Testis (tissue), 3 donors: ENCODE results near the gene SKA2. TPM values are rescaled to one million over a fixed set of nuclear protein-coding genes. Genes with fewer than 3 reads are reported as not detected.
"Not testable (repeated sequence)": the region's sequence is repeated elsewhere in the genome, so short reads cannot be mapped to it uniquely, and the experiment has no call there.

Experiments
- DNase-seq: peaks from one replicate; pipeline ENCODE4 v3.0.0-alpha.2; 2019
- H3K27ac ChIP-seq, 2 donors: fragments of 200-600 bp; sonication (generic); one replicate each; pipeline ENCODE4 v1.5.1; 2019
- H3K27me3 ChIP-seq: fragments of 200-600 bp; sonication (generic); one replicate; pipeline ENCODE4 v1.5.1; 2019
- H3K36me3 ChIP-seq: fragments of 200-600 bp; sonication (generic); one replicate; pipeline ENCODE4 v1.5.1; 2017; ENCODE audit warnings: low read depth; ENCODE audit errors: missing control alignments
- H3K4me1 ChIP-seq: fragments of 200-600 bp; sonication (generic); one replicate; pipeline ENCODE4 v1.5.1; 2019
- H3K4me3 ChIP-seq, 2 donors: fragments of 200-600 bp; sonication (generic); one replicate each; pipeline ENCODE4 v1.5.1; 2017 to 2019
- H3K9me3 ChIP-seq: fragments of 200-600 bp; sonication (generic); one replicate; pipeline ENCODE4 v1.5.1; 2017
- POLR2A ChIP-seq: fragments of 450-650 bp; IDR thresholded peaks from one replicate; pipeline ENCODE4 v1.6.1; 2017; ENCODE audit warnings: antibody characterized with exemption, mild to moderate bottlenecking, moderate library complexity
- WGBS, 2 donors: methylation state at CpG; one replicate each; pipeline ENCODE4 v1.1.5; 2018; 5-methylcytosine and 5-hydroxymethylcytosine counted together
- intact Hi-C: fragments of 100-400 bp; cut with DNase I; formaldehyde crosslinking; loops from one replicate; pipeline ENCODE4 v1.15.1; 2023; ENCODE audit warnings: low total_unique reads
- polyA plus RNA-seq: library from polyadenylated mRNA; stranded (reverse); fragments of 350-450 nt; fragmentation: Illumina TruSeq; extraction: RNeasy Lipid Tissue Mini Kit (QIAGEN cat#74804); gene quantifications from one replicate; pipeline ENCODE4 v1.2.3, GENCODE V29; 2014; ENCODE audit warnings: low read depth, low replicate concordance; ENCODE audit not compliant: insufficient read depth
- total RNA-seq, 2 donors: library from RNA; depleted of rRNA; stranded (reverse); fragments of >200 nt; gene quantifications; one replicate each; pipeline ENCODE4 v1.2.3, GENCODE V29; 2016
- TF ChIP-seq, protein P1 (sequence below), 3 experiments: fragments of 450-650 bp in 2 of 3; fragments of 200-600 bp in 1 of 3; sonication (generic) in 1 of 3; IDR thresholded peaks; one replicate each; pipeline ENCODE4 v1.5.1; 2016 to 2019; ENCODE audit warnings: antibody characterized with exemption in 3 of 3, mild to moderate bottlenecking in 2 of 3, moderate library complexity in 1 of 3

The SKA2 gene
- total and polyA plus RNA-seq, 3 donors from 2014 or later = 28.2 to 51.2 (median 46.6) TPM

DNA sequence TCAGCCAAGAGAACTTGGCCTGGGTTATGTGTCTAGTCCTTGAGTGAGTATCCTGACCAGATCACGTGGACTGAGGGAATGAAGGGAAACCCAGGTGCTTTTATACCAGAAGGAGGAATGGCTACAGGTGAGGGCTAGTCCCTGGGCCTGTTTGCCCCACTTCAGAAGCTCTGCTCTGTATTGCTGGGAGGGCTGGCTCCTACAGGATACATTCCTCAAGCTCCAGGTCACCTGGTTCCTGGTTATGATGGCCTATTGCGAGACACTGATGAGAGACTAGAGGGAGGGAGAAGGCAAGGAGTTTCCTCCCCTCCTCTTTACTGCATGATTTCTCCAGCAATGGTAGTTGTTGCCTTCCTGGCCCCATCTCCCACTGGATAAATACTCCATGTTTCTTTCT is 35.8 kb upstream of the SKA2 start:
- H3K9me3 ChIP-seq = no peaks in the 10 kb centered on the region
- no peak overlapping the region for H3K4me3 ChIP-seq
- no peak for DNase-seq
- TF ChIP-seq POLR2A = no peak
- TF ChIP-seq, protein P1, sequence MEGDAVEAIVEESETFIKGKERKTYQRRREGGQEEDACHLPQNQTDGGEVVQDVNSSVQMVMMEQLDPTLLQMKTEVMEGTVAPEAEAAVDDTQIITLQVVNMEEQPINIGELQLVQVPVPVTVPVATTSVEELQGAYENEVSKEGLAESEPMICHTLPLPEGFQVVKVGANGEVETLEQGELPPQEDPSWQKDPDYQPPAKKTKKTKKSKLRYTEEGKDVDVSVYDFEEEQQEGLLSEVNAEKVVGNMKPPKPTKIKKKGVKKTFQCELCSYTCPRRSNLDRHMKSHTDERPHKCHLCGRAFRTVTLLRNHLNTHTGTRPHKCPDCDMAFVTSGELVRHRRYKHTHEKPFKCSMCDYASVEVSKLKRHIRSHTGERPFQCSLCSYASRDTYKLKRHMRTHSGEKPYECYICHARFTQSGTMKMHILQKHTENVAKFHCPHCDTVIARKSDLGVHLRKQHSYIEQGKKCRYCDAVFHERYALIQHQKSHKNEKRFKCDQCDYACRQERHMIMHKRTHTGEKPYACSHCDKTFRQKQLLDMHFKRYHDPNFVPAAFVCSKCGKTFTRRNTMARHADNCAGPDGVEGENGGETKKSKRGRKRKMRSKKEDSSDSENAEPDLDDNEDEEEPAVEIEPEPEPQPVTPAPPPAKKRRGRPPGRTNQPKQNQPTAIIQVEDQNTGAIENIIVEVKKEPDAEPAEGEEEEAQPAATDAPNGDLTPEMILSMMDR (IDR thresholded peaks at IDR 0.05) = no peak
- H3K27me3 ChIP-seq = no peaks in the 10 kb centered on the region
- no peaks in the 10 kb centered on the region for H3K4me1 ChIP-seq
- H3K36me3 ChIP-seq = no peaks in the 10 kb centered on the region
- no peak overlapping the region for H3K27ac ChIP-seq
- WGBS, 2 donors = 69 to 81% methylated on average over 2 of the region's 2 CpGs
- intact Hi-C loops = no loop called here

DNA sequence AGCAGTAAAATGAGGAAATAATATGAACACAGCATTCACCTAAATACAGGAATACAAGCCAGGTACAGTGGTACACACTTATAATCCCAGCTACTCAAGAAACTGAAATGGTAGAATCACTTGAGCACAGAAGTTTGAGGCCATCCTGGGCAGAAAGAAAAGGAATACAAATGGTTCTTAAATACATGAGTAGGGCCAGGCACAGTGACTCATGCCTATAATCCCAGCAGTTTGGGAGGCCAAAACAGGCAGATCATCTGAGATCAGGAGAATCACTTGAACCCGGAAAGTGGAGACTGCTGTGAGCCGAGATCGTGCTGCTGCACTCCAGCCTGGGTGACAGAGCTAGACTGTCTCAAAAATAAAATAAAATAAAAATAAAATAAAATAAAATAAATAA is 31.9 kb upstream of the SKA2 start:
- DNase-seq = no peak
- no peak for TF ChIP-seq POLR2A
- TF ChIP-seq, protein P1 (IDR thresholded peaks at IDR 0.05) = no peak
- Histone ChIP-seq H3K4me3 (no peak overlapping the region), H3K9me3 (no peaks in the 10 kb centered on the region), H3K36me3 (no peaks in the 10 kb centered on the region), H3K27ac (no peak overlapping the region), H3K4me1 (no peaks in the 10 kb centered on the region), H3K27me3 (no peaks in the 10 kb centered on the region)
- intact Hi-C loops = no loop called here
- 96 to 100% methylated on average over 3 of the region's 3 CpGs for WGBS, 2 donors

DNA sequence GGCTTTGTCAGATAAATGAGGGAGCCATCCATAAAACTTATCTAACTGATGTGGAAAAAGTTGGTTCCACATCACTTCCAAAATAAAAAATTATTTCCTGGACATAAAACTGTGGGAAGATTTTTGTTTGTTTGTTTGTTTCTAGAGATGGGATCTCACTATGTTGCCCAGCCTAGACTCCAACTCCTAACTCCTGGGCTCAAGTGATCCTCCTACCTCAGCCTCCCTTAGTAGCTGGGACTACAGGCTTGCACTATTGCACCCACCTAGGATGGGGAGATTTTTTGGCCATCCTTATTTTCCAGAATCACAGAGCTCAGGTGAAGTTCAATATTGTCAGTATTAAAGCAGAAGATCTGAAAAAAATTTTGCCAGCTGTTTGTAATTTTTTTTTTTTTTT is 31.0 kb upstream of the SKA2 start:
- H3K36me3 ChIP-seq = no peaks in the 10 kb centered on the region
- DNase-seq = no peak
- no peaks in the 10 kb centered on the region for H3K27me3 ChIP-seq
- H3K4me3 ChIP-seq = no peak overlapping the region
- intact Hi-C loops = no loop called here
- H3K4me1 ChIP-seq = no peaks in the 10 kb centered on the region
- TF ChIP-seq, protein P1 (IDR thresholded peaks at IDR 0.05) = no peak
- no peak for TF ChIP-seq POLR2A
- no peak overlapping the region for H3K27ac ChIP-seq
- no peaks in the 10 kb centered on the region for H3K9me3 ChIP-seq

DNA sequence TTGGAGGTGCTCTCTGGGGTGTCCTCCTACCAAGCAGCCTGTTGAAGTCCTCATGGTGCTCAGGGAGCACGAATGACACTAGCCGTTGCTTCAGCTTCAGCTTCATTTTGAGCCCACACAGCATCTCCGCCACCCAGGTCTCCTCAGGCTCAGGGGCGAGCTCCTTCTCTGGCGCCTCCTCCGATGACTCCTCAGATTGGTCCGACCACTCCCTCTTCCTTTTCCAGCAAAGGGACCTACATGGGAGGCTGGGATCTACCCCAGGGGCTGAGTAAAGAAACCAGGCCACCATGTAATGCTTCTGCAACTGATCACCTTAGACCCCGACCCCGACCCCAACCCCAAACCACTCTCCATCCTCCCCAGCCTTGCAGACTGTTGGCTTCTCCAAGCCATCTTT is 26.5 kb upstream of the SKA2 start:
- TF ChIP-seq, protein P1 (IDR thresholded peaks at IDR 0.05) = no peak
- TF ChIP-seq POLR2A = no peak
- no peaks in the 10 kb centered on the region for H3K4me1 ChIP-seq
- WGBS, 2 donors = 95 to 98% methylated on average over 9 of the region's 9 CpGs
- H3K27ac ChIP-seq = no peak overlapping the region
- H3K9me3 ChIP-seq = no peaks in the 10 kb centered on the region
- H3K4me3 ChIP-seq = no peak overlapping the region
- no peaks in the 10 kb centered on the region for H3K36me3 ChIP-seq
- DNase-seq = no peak
- intact Hi-C loops = no loop called here
- H3K27me3 ChIP-seq = no peaks in the 10 kb centered on the region

DNA sequence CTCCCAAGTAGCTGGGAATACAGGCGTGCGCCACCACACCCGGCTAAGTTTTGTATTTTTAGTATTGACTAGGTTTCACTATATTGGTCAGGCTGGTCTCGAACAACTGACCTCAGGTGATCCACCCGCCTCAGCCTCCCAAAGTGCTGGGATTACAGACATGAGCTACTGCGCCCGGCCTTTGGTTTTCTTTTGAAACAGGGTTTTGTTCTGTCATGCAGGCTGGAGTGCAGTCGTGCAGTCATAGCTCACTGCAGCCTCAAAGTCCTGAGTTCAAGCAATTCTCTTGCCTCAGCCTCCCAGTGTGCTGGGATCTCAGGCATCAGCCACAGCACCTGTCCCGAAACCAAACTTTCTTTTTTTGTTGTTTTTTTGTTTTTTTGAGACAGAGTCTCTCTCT is 25.6 kb upstream of the SKA2 start:
- Histone ChIP-seq H3K27ac (no peak overlapping the region), H3K4me3 (no peak overlapping the region), H3K36me3 (no peaks in the 10 kb centered on the region), H3K27me3 (no peaks in the 10 kb centered on the region), H3K9me3 (no peaks in the 10 kb centered on the region), H3K4me1 (no peaks in the 10 kb centered on the region)
- intact Hi-C loops = no loop called here
- DNase-seq = no peak
- WGBS, 2 donors = 96 to 97% methylated on average over 9 of the region's 9 CpGs
- no peak for TF ChIP-seq POLR2A
- TF ChIP-seq, protein P1 (IDR thresholded peaks at IDR 0.05) = no peak

DNA sequence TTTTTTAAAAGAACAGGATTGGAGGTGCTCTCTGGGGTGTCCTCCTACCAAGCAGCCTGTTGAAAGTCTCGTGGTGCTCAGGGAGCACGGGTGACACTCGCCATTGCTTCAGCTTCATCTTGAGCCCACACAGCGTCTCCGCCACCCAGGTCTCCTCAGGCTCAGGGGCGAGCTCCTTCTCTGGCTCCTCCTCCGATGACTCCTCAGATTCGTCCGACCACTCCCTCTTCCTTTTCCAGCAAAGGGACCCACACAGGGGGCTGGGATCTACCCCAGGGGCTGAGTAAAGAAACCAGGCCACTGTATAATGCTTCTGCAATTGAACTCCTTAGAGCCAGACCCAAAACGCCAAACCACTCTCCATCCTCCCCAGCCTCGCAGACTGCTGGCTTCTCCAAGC is 24.6 kb upstream of the SKA2 start:
- H3K27ac ChIP-seq, intact Hi-C loops, H3K9me3 ChIP-seq, DNase-seq, H3K36me3 ChIP-seq, H3K4me3 ChIP-seq, H3K27me3 ChIP-seq, H3K4me1 ChIP-seq: not testable (repeated sequence)
- 94% methylated on average over 11 of the region's 11 CpGs for WGBS, 2 donors
